ENCODE results near the gene ZNF212. TPM values are rescaled to one million over a fixed set of nuclear protein-coding genes. Genes with fewer than 3 reads are reported as not detected.

The ZNF212 gene
- total and polyA plus RNA-seq, 2 donors (not counting 1 experiment from before 2014, with no cell fraction given) = 4.2 to 4.8 TPM

DNA sequence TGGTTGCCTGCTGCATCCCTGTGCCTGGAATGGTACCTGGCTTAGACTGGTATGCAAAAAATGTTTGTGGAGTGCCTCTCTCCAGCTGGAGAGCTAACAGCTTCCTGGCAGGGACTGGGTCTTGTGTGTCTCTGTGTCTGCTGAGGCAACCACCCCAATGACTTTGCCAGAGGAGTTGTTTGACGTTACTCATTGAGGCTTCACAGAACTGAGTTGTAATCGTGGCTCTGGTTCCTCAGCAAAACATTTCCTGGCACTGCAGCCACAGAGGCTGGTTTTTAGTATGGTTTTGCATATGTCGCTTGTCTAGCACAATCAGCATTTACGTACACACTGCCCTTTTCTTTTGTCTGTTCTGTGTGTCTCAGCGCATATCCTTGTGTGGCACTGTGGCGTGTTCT, 36.6 kb upstream of the ZNF212 start:
- DNase-seq (ENCODE audit: low read depth in 2 of 2) = peak in 1 of 2 donors; percentile 70
- Histone ChIP-seq H3K79me2 (ENCODE audit: control insufficient read depth, insufficient read depth, low read length) (peaks cover 20% of the 10 kb centered on the region), H3K9me3 (ENCODE audit: control insufficient read depth, insufficient read depth, low read depth, low read length) (no peaks in the 10 kb centered on the region), H3K4me3 (replicated peaks in 1 of 4; ENCODE audit: control extremely low read depth in 1 of 4, insufficient read depth in 1 of 4, low read depth in 3 of 4, low read length in 4 of 4) (no peak overlapping the region), H3K27me3 (ENCODE audit: control insufficient read depth, insufficient read depth, low read length) (no peaks in the 10 kb centered on the region), H3K27ac (ENCODE audit: insufficient read depth, low read length) (no peak overlapping the region), H3K36me3 (ENCODE audit: control insufficient read depth, insufficient read depth, low read length) (peaks cover 31% of the 10 kb centered on the region), H2AFZ (ENCODE audit: low read length) (no peak overlapping the region), H3K4me2 (ENCODE audit: extremely low read depth, insufficient read depth, low read length) (no peak overlapping the region), H4K20me1 (ENCODE audit: control insufficient read depth, extremely low read depth, insufficient read depth, low read length) (no peaks in the 10 kb centered on the region), H3K9ac (ENCODE audit: insufficient read depth, low read length) (no peak overlapping the region), H3K4me1 (ENCODE audit: control insufficient read depth, extremely low read depth, insufficient read depth, low read length) (no peaks in the 10 kb centered on the region)
- no peak for TF ChIP-seq EZH2 (IDR thresholded peaks at IDR 0.05; ENCODE audit: low read length, missing control alignments)
- TF ChIP-seq, protein P1, sequence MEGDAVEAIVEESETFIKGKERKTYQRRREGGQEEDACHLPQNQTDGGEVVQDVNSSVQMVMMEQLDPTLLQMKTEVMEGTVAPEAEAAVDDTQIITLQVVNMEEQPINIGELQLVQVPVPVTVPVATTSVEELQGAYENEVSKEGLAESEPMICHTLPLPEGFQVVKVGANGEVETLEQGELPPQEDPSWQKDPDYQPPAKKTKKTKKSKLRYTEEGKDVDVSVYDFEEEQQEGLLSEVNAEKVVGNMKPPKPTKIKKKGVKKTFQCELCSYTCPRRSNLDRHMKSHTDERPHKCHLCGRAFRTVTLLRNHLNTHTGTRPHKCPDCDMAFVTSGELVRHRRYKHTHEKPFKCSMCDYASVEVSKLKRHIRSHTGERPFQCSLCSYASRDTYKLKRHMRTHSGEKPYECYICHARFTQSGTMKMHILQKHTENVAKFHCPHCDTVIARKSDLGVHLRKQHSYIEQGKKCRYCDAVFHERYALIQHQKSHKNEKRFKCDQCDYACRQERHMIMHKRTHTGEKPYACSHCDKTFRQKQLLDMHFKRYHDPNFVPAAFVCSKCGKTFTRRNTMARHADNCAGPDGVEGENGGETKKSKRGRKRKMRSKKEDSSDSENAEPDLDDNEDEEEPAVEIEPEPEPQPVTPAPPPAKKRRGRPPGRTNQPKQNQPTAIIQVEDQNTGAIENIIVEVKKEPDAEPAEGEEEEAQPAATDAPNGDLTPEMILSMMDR (conservative IDR thresholded peaks at IDR 0.05 in 1 of 2, IDR thresholded peaks at IDR 0.05 in 1 of 2; ENCODE audit: low read depth in 1 of 2, low read length in 2 of 2) = no peak

DNA sequence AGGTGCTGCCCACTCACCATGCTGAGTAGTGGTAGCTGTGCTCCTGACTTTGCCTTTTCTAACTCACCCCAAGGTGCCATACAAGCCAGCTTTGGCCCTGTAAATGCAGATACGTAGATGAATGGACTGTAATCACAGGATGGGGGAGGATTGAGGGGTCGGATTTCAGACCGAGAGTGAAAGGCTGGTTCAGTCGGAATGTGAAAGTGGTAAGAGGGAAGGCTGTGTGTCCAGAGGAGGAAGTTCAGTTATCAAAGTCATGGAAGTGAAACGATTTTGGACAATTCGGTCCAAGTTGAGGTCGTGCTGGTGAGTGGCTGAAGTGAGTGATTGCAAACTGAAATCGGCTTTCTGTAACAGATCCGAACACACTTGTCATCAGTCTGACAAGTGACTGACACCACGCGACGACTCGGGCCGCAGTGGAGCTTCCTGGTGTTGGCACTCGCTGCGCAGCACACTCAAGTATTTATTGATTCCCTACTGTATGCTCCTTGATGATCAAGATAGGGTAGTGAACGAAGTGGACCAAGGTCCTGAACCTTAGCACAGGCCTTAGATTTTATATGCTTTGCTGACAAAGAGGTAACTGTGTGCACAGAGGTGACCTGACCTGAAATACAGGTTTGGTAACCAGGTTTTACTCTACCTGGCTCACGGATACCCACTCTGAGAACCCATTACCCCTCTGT, 33.6 kb upstream of the ZNF212 start:
- H3K27me3 ChIP-seq (ENCODE audit: control insufficient read depth, insufficient read depth, low read length) = no peaks in the 10 kb centered on the region
- peaks cover 15% of the 10 kb centered on the region for H3K79me2 ChIP-seq (ENCODE audit: control insufficient read depth, insufficient read depth, low read length)
- no peak for TF ChIP-seq EZH2 (IDR thresholded peaks at IDR 0.05; ENCODE audit: low read length, missing control alignments)
- TF ChIP-seq, protein P1 (conservative IDR thresholded peaks at IDR 0.05 in 1 of 2, IDR thresholded peaks at IDR 0.05 in 1 of 2; ENCODE audit: low read depth in 1 of 2, low read length in 2 of 2) = no peak
- DNase-seq (ENCODE audit: low read depth in 2 of 2) = no peak
- no peak overlapping the region for H3K4me2 ChIP-seq (ENCODE audit: extremely low read depth, insufficient read depth, low read length)
- H3K4me1 ChIP-seq (ENCODE audit: control insufficient read depth, extremely low read depth, insufficient read depth, low read length) = no peaks in the 10 kb centered on the region
- no peak overlapping the region for H2AFZ ChIP-seq (ENCODE audit: low read length)
- H3K27ac ChIP-seq (ENCODE audit: insufficient read depth, low read length) = no peak overlapping the region
- no peaks in the 10 kb centered on the region for H4K20me1 ChIP-seq (ENCODE audit: control insufficient read depth, extremely low read depth, insufficient read depth, low read length)
- no peak overlapping the region for H3K9ac ChIP-seq (ENCODE audit: insufficient read depth, low read length)
- H3K4me3 ChIP-seq (replicated peaks in 1 of 4; ENCODE audit: control extremely low read depth in 1 of 4, insufficient read depth in 1 of 4, low read depth in 3 of 4, low read length in 4 of 4) = no peak overlapping the region
- no peaks in the 10 kb centered on the region for H3K9me3 ChIP-seq (ENCODE audit: control insufficient read depth, insufficient read depth, low read depth, low read length)
- peaks cover 29% of the 10 kb centered on the region for H3K36me3 ChIP-seq (ENCODE audit: control insufficient read depth, insufficient read depth, low read length)

DNA sequence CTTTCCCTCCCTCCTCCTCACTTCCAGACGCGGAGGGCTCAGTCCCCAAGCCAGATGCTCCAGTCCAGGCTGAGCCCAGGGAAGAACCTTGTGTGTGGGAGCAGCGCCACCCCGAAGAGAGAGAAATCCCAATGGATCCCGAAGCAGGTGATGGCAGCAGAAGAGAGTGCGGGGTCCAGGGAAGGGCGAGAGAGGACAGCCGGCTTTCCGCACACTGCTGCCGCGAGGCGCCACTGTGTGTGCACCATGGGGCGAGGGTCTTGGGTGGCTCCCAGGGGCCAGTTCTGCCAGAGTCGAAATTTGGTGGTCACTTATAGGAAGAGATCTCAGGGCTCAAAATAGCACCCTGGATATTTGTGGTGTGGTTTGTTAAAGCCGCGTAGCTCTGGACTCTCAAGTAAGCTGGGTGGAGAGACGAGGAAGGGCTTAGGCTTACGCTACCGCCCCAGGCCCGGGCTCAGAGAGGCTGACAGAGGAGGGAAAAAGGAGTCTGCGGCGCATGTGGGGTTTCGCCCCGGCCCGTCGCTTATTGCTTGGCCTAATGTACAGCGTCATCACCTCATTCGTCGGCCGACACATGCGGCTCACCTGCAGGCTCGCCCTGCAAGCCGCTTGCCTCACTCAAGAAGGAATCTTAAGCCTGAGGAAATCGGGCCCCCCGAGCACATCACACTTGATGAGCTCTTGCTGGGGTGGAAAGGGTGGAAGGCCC, 32.0 kb upstream of the ZNF212 start:
- H3K79me2 ChIP-seq (ENCODE audit: control insufficient read depth, insufficient read depth, low read length) = peaks cover 13% of the 10 kb centered on the region
- H3K4me3 ChIP-seq (replicated peaks in 1 of 4; ENCODE audit: control extremely low read depth in 1 of 4, insufficient read depth in 1 of 4, low read depth in 3 of 4, low read length in 4 of 4) = no peak overlapping the region
- no peak overlapping the region for H2AFZ ChIP-seq (ENCODE audit: low read length)
- H3K27me3 ChIP-seq (ENCODE audit: control insufficient read depth, insufficient read depth, low read length) = no peaks in the 10 kb centered on the region
- H3K4me2 ChIP-seq (ENCODE audit: extremely low read depth, insufficient read depth, low read length) = no peak overlapping the region
- H3K36me3 ChIP-seq (ENCODE audit: control insufficient read depth, insufficient read depth, low read length) = peaks cover 32% of the 10 kb centered on the region
- no peak overlapping the region for H3K9ac ChIP-seq (ENCODE audit: insufficient read depth, low read length)
- DNase-seq (ENCODE audit: low read depth in 2 of 2) = no peak
- no peaks in the 10 kb centered on the region for H3K9me3 ChIP-seq (ENCODE audit: control insufficient read depth, insufficient read depth, low read depth, low read length)
- no peaks in the 10 kb centered on the region for H3K4me1 ChIP-seq (ENCODE audit: control insufficient read depth, extremely low read depth, insufficient read depth, low read length)
- TF ChIP-seq, protein P1 (conservative IDR thresholded peaks at IDR 0.05 in 1 of 2, IDR thresholded peaks at IDR 0.05 in 1 of 2; ENCODE audit: low read depth in 1 of 2, low read length in 2 of 2) = no peak
- no peak for TF ChIP-seq EZH2 (IDR thresholded peaks at IDR 0.05; ENCODE audit: low read length, missing control alignments)
- no peaks in the 10 kb centered on the region for H4K20me1 ChIP-seq (ENCODE audit: control insufficient read depth, extremely low read depth, insufficient read depth, low read length)
- no peak overlapping the region for H3K27ac ChIP-seq (ENCODE audit: insufficient read depth, low read length)

Measured in fibroblast of lung (primary cell).